Measurements from ENCODE around the gene DXO.

- TF ChIP-seq CTCF (IDR thresholded peaks at IDR 0.05) (no peak), POLR2A (IDR thresholded peaks at IDR 0.05) (peak; percentile 37)
Measured at GRCh38 chr6:31977816-31978431, 6.0 kb upstream of the DXO start.

Measured in right lobe of liver (tissue), 4 donors.